HG02852 (cell line): ENCODE measurements around the gene DRC1.

Experiments used
- ATAC-seq: cut with Tn5 transposase; IDR thresholded peaks from one replicate; pipeline ENCODE4 v1.9.1; 2021; ENCODE audit warnings: mild to moderate bottlenecking, moderate library complexity; ENCODE audit not compliant: unreplicated experiment

DRC1 gene

DNA sequence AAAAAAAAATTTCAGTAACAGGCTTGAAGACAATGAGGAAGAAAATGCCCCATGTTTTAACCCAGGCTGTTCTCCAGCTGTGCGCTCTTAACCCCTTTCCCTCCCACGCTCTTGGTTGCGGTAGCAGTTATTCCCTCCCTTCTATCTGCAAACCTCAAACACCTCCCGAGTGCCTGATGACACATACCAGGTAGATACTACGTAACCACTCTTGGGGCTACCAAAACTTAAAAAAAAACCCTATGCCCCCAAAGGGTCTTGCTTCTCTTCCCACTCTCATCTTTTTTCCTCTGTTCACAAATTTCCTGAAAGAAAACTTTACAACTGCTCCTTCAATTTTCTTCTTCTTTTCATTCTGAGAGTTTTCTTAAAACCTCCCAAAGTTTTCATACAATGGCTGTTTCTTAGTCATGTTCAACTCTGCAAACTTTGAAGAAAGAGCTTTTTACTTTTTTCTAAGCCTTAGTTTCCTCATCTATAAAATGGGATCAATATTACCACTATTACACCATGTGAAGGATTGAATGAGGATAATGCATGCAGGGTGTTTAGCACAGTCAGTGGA is 4.9 kb upstream of the DRC1 start:
- ATAC-seq: no peak

DNA sequence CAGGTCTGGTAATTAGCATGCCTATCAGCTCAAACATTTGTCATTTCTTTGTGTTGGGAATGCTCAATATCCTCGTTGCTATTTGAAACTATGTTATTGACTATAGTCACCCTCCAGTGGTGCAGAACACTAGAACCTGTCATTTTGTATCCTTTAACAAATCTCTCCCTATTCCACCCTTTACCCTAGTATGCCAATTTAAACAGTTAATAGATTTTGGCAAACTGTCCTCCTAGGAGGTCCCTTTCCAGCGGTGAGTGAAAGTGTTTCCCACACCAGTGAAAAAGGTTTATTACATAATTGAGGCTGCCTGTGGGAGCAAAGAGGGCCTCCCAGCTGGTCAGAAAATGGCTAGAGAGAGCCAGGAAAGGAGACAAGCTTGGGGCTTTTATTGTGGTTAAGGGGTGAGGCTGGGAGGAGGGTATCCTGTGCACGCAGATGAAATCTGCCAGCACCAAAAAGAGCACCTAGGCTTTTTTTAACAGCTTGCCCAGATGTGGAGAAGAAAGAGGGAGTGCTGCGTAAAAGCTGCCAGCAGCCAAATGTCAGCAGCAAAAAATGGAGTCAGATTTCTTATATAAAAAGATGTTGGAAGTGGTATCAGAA is 1.8 kb upstream of the DRC1 start:
- ATAC-seq: no peak

DNA sequence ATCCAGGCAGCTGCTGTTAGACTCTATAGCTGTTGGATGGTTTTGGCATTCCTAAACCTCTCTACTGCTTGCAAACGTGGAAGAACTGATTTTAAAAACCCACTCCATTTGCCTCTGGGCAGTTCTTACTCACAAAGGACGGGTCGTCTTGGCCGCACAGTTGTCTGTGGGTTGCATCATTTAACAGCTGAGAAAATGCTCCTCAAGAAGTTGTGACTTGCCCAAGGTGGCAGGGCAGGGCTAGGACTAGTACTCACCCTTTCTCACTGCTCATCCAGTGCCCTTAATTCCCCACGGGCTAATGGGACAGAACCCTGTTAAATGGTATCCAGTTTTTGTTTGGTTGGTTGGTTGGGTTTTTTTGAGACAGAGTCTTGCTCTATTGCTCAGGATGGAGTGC is 997 bp upstream of the DRC1 start:
- ATAC-seq: no peak

DNA sequence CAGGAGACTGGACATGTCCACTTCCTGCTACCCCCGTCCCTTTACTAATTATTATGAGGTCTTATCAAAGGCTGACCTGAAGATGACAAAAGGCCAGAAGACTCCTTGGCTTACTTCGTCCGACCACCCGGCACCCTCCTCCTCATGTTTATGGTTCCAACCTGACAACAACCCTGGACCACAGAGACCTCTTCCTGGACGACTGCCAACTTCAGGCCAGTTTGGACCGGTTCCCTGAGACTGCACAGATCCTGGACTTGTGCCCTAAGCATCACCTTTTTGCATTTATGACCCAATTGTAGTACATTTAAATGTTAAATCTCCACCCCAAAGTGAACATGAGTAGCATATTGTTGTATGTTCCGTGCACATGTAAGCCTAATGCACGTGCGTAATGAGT is 5.8 kb downstream of the DRC1 start:
- ATAC-seq: no peak

DNA sequence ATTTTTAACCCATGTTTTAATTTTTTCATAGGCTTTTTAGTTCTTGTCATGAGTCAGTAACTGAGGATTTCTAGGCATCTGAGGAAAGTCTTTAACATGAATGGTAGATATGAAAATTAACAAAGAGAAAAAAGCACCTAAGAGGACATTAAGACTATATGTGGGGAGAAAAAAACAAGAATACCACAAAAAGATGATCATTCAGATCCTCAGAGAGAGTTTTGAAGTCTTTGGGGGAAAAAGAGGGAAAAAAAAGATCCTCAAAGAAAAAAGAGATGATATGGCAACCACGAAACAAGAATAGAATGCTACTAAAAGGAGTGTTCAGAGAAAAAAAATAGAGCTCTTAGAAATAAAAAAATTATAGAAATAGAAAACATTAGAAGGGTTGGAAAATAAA is 8.1 kb downstream of the DRC1 start:
- ATAC-seq: no peak

DNA sequence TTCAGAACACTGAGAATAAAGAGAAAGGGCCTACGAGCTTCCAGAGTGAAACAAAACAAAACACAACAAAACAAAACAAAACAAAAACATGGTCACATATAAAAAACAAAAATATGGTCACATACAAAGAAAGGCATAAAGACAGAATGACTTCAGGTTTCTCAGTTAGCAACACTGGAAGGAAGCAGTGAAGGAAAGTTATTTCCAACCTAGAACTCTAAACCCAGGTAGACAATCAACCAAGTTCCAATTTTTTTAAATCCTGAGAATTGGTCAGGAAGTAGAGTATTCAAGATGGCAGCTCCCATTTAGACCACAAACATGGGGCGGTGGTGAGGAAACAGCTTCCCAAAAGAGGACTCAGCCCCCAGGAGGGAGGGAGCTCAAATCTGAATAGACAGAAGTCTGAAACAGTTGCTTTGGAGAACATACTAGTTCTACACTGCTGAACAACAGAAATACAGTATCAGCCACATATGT is 9.1 kb downstream of the DRC1 start:
- no peak for ATAC-seq

DNA sequence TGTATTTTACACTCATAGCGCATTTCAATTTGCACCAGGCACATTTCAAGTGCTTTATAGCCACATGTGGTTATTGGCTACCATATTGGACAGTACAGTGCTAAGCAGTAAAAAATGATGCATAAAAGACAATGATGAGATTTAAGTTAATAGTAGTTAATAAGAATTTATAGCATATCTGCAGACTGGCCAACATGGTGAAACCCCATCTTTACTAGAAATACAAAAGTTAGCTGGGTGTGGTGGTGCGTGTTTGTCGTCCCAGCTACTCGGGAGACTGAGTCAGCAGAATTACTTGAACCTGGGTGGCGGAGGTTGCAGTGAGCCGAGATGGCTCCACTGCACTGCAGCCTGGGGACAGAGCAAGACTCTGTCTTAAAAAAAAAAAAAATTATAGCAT is 9.7 kb downstream of the DRC1 start:
- no peak for ATAC-seq

DNA sequence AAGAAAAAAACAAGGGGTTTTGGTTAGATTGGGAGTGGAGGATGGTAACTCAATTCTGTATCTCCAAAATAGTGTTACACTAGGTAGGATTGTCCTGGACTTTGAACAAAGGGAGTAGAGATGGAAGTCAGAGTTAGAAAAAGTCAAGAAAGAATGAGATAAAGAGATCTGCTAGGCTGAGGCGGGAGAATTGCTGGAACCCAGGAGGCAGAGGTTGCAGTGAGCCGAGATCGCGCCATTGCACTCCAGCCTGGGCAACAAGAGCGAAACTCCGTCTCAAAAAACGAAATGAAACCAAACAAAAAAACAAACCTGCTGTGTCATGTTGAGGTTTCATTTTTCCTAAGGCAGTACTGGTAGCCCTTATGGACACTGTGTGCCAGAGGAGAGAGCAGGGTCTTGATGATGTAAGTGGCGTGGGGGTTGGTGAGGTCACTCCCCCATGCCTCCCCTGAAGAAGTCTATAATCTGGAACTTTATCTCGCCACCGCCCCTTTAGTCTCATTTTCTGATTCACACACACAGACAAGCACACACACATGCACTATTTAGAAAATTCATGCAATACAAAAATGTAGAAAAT is 10.5 kb downstream of the DRC1 start:
- ATAC-seq: no peak

DNA sequence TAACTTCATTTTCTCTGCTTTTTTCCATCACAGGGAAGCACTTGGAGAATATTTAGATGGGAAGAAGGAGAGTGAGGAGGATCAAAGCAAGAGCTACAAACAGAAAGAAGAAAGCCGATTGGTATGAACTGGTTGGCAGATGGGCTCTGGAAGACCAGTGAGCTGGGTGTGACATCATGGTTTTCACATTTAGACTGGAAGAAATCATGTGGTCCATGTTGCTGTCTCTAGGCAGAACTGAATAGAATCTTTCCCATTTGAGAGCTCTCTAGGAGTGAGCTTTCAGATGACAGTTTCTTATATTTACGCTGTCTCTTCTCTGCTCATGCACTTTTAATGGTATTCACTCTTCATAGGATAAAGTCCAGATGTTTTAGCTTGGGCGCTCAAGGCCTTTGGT is 12.6 kb downstream of the DRC1 start:
- ATAC-seq: no peak

DNA sequence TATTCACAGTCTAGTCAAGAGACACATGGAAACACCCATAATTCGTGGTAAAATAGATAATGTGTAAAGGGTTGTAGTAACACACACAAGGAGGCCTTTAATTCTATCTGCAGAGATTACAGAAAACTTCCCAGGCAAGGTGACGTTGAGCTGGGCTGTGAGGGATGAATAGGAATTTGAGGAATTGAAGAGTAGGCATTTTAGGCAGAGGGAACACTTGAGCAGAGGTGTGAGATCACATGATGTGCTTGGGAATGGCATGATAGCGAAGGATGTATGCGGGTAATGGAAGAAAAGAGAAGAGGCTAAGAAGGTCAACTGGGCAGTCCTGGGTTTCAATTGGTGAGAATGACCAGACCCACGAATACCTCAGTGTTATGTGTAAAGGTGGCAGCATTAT is 20.2 kb downstream of the DRC1 start:
- no peak for ATAC-seq

DNA sequence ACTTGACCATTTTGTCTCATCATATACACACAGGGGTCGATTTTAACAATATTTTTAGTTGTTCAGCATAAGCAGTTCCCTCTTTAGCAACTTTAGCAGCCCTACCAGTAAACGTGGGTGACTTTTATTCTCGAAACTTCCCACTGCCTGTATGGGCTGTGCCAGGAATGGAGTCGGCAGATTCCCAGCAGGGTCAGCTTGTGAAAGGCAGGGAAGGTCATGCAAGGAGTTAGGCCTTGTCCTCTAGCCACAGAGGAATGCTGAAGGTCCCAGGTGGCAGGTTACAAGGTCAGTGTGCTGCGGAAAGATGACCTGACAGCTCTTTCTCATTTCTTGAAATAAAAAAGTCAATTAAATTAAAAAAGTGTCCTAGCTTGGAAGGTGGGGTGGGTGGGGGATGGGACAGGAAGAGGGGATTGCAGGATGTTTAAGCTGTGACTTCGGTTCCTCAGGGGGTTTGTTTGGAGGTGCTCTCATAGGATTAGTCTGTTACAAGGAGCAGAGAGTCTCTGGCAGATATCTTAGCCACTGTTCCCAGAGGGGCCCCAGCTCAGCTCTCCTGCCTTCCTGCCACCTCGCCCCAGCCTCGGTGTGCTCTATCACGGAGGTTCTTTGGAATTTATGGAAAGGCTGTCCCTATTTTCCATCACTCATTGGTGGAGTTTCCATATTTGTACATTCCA is 21.4 kb downstream of the DRC1 start:
- no peak for ATAC-seq

DNA sequence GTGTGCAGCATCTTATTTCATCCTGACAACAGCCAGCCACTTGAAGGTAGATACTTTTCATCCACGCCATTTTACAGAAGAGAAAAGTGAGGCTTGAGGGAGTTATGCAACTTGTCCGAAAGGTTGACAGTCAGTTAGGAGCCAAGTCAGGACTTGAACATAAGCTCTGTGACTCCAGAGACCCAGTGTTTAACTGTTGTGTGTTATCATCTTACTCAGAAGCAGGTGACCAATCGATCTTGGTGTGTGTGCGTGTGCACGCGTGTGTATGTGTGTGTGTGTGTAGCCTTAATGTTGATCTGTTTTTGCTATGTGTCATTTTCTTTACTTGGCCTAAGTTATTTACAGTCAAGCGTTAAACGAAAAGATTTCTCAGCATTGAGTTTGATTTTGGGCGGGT is 22.0 kb downstream of the DRC1 start:
- no peak for ATAC-seq

DNA sequence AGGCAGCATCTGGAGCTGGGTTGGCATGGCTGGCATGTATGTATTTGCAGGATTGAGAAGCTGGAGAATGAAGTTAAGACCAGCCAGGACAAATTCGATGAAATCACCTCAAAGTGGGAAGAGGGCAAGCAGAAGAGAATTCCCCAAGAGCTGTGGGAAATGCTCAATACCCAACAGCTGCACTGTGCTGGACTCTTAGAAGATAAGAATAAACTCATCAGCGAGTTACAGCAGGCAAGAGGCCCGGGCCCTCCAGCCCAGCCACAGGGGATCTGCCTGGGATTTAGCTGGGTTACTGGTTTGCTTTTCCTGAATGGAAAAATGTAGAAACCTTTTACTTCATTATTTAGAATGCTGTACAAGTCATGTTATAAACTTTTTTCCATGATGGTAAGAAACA is 22.5 kb downstream of the DRC1 start:
- ATAC-seq: no peak

DNA sequence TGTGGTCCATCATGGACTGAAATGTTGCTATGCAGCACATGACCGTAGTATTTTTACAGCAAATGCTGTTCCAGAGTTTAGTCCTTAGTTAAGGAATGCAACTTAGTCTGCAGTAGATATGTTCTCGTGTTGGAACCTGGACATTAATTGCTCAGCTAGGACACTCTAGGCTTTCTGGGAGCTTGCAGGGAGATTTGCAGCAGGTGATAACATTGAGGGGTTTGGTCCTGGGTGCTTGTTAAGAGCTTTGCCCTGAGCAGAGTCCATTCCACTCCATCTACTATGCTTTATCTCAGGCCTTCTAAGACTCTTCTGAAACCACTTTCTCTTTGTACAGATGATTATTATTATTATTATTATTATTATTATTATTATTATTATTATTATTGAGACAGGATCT is 27.1 kb downstream of the DRC1 start:
- ATAC-seq: no peak

DNA sequence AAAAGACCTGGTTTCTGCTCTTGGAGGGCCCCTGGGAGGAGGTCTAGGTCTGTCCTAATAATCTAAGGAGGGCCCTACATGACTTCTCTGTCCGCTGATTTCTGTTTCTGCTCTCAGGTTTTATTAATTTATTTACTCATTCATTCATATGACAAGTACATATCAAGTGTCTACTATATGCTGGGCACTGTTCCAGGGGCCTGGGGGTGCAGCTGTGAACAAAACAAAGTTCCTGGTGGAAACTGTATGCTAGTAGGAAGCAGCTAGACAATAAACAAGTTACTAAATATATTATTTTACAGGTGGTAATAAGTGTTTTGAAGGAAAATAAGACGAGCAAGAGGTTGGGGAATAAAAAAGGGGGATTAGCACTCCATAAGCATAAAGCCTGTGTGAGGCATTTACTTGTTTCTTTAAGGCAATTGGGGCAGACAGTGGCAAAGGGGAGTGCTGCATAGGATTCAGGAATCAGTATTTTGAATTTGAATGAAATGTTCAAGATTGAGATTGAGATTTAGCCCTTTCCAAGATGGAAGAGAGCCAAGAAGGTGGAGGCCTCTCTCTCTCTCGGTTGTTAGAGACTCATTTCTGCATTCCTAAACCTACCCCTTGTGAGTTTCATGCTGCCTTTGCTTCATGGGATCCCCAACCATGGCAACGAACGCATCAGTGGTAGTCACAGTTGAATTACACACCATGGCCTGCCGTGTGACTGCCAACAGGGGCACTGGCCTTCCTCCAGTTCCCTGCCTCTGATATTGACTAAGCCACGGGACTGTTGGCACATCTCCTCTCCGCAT is 28.3 kb downstream of the DRC1 start:
- no peak for ATAC-seq

DNA sequence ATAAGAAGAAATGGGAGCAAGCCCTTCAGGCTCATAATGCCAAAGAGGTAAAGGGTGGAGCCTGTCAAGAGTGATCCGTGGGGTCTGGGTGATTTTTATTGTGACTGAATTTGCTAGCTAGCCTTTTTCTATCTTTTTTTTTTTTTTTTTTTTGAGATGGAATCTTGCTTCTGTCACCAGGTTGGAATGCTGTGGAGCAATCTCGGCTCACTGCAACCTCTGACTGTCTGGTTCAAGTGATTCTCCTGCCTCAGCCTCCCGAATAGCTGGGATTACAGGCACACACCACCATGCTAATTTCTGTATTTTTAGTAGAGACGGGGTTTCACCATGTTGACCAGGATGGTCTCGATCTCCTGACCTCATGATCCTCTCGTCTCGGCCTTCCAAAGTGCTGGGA is 29.1 kb downstream of the DRC1 start:
- ATAC-seq: no peak

DNA sequence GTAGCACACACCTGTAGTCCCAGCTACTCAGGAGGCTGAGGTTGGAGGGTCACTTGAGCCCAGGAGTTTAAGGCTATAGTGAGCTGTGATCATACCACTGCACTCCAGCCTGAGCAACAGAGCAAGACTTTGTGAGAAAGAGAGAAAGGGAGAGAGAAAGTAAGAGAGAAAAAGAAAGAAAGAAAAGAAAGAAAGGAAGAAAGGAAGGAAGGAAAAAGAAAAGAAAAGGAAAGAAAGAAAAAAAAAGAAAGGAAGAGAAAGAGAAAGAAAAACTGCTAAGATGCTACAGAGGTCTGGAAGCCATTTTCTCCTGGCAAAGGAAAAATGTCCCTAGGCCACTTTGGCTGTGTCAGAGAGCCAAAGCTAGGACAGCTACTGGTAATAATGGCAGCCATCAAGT is 30.6 kb downstream of the DRC1 start:
- ATAC-seq: no peak

DNA sequence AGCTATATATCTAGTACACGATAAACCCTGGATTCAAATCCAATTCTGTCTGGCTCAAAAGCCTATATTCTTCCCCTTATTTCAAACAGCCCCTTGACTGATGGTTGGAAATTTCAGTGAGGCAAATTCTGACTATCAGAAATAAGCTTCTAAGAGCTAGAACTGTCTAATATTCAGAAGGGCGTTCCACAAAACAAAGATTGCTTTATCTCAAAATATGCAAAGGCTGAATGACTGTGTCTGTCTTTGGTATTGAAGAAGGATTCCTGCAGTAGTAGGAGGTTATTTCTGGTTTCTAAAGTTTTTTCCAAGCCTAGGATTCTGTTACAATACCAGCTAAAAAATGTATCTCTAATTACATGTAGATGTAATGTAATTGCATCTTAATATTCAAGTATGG is 31.1 kb downstream of the DRC1 start:
- ATAC-seq: no peak

DNA sequence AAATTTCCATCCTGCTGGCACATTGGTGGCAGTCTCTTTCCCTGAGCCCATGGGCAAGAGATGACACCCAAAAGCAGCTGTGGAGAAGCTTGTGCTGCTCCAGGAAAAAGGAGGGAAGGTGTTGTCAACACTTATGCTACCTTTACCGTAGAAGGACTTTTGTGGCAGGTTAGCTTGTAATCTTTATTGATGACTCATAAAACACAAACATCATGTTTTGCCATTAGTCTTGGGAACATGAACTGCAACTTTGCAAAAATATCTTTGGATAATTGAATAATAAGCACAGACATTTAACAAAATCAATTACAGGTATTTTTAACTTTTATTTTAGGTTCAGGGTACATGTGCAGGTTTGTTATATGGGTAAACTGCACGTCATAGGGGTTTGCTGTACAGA is 33.4 kb downstream of the DRC1 start:
- no peak for ATAC-seq

DNA sequence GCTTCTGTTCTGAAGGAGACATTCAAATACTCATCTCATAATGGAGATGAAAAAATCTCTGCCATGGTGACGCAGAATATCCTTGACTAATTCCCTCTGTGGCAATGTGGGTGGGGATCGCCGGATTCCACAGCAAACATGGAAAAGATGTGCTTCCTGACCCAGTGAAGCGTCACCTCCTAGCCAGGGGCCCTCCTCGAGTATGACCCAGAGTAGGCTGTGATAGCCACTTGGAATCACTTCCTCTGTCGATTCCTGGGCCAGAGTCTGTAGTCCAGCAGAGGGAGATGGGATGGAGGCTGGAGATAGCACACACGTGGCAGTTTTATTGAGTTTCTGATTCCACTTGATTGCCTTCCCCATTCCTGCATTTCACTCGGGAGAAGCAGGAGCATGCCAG is 36.8 kb downstream of the DRC1 start:
- ATAC-seq: no peak

DNA sequence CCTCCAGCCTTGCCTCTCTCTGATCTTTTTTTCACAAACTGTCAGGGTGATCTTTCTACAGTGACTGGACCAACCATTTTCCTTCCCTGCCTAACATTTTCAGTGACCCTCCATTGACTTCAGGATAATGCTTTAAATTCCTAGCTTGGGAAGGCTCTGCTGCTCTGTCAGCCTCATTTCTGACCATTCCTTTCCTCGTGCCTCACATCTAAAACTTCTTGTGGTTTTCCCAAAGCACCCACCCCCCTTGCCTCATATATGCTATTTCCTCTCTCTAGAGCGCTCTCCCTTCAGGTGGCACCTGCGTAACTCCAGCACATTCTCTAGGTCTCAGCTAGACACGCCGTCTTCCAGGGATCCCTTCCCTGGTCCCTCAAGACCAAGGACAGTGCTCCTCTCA is 37.2 kb downstream of the DRC1 start:
- ATAC-seq: no peak

DNA sequence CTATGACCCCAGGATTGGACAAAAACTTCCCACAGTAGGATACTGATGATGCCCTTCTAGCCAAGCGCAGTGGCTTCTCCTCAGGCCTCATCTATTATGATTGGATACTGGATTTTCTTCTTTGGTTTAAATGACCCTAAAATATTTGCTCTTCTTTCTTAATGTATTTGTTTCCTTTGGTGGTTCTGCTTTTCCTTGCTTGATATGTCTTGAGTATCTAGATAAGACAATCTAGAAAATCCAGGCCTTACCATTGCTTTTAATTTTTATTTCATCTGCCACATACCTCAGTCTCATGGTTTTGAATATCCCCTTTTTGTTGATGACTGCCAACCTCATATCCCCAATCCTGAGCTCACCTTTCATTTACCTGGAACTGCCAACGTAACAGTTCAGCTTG is 40.6 kb downstream of the DRC1 start:
- ATAC-seq: no peak
